Measurements from ENCODE around the gene HIBADH.

The HIBADH gene

DNA sequence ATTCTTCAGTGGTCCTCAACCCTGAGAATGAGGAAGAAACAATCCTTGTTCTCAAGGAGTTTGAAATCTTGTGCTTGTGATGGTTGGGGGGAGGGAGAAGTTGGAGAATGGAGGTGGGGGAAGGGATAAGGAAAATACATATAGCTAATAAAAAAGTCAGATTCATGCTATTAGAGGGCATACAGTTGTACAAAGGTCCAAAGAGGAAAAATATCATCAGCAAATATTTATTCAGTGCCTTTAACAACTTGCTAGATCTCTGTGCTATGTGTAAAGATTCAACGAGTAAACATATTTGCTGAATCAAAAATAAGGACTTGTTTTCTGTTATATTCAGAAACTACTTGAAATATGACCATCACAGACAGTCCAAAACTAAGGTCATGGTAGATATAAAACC, 114.4 kb downstream of the HIBADH start:
- DNase-seq (ENCODE audit: low spot score) (no peak), ATAC-seq (ENCODE audit: low read depth) (no peak)
- H3K4me3 ChIP-seq (ENCODE audit: severe bottlenecking) = no peak overlapping the region
- H3K4me1 ChIP-seq (ENCODE audit: insufficient read depth, poor library complexity, severe bottlenecking) = no peaks in the 10 kb centered on the region
- no peak overlapping the region for H3K27ac ChIP-seq (ENCODE audit: poor library complexity, severe bottlenecking)
- no peaks in the 10 kb centered on the region for H3K27me3 ChIP-seq (ENCODE audit: insufficient read depth, poor library complexity, severe bottlenecking)
- no peaks in the 10 kb centered on the region for H3K36me3 ChIP-seq (ENCODE audit: low read depth)
- TF ChIP-seq, protein P1, sequence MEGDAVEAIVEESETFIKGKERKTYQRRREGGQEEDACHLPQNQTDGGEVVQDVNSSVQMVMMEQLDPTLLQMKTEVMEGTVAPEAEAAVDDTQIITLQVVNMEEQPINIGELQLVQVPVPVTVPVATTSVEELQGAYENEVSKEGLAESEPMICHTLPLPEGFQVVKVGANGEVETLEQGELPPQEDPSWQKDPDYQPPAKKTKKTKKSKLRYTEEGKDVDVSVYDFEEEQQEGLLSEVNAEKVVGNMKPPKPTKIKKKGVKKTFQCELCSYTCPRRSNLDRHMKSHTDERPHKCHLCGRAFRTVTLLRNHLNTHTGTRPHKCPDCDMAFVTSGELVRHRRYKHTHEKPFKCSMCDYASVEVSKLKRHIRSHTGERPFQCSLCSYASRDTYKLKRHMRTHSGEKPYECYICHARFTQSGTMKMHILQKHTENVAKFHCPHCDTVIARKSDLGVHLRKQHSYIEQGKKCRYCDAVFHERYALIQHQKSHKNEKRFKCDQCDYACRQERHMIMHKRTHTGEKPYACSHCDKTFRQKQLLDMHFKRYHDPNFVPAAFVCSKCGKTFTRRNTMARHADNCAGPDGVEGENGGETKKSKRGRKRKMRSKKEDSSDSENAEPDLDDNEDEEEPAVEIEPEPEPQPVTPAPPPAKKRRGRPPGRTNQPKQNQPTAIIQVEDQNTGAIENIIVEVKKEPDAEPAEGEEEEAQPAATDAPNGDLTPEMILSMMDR (IDR thresholded peaks at IDR 0.05; ENCODE audit: poor library complexity, severe bottlenecking) = no peak
- H3K9me3 ChIP-seq (ENCODE audit: severe bottlenecking) = no peaks in the 10 kb centered on the region

DNA sequence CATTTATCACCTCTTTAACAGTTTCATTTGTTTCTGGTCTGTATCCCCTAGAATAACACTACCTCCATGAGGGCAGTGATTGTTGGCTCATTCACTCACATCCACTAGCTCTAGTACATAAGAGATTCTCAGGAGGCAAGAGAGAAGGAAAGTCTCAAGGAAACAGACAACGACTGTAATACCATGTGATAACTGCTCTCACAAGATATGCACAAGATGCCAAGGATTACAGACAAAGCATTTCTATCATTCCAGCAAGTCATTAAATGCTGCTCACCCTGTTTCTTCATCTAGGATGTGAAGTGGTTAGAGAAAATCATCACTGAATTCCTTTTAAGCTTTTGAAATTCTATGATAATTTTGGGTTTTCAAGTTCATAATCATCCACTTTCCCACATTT, 115.3 kb downstream of the HIBADH start:
- H3K36me3 ChIP-seq (ENCODE audit: low read depth) = peaks cover 8% of the 10 kb centered on the region; the same call in 1 of the 2 replicates
- TF ChIP-seq, protein P1 (IDR thresholded peaks at IDR 0.05; ENCODE audit: poor library complexity, severe bottlenecking) = no peak
- DNase-seq (ENCODE audit: low spot score) = no peak
- H3K9me3 ChIP-seq (ENCODE audit: severe bottlenecking) = no peaks in the 10 kb centered on the region
- no peak overlapping the region for H3K4me3 ChIP-seq (ENCODE audit: severe bottlenecking)
- no peaks in the 10 kb centered on the region for H3K4me1 ChIP-seq (ENCODE audit: insufficient read depth, poor library complexity, severe bottlenecking)
- H3K27me3 ChIP-seq (ENCODE audit: insufficient read depth, poor library complexity, severe bottlenecking) = no peaks in the 10 kb centered on the region
- H3K27ac ChIP-seq (ENCODE audit: poor library complexity, severe bottlenecking) = no peak overlapping the region
- no peak for ATAC-seq (ENCODE audit: low read depth)

GRCh38 chr7:27546610-27547009, 116.1 kb downstream of the HIBADH start:
- peaks cover 13% of the 10 kb centered on the region for H3K36me3 ChIP-seq (ENCODE audit: low read depth)
- H3K27me3 ChIP-seq (ENCODE audit: insufficient read depth, poor library complexity, severe bottlenecking) = no peaks in the 10 kb centered on the region
- DNase-seq (ENCODE audit: low spot score) (no peak), ATAC-seq (ENCODE audit: low read depth) (0 out of 3 replicates have a peak, but pooled peaks have one; percentile 25)
- TF ChIP-seq, protein P1 (IDR thresholded peaks at IDR 0.05; ENCODE audit: poor library complexity, severe bottlenecking) = no peak
- no peaks in the 10 kb centered on the region for H3K4me1 ChIP-seq (ENCODE audit: insufficient read depth, poor library complexity, severe bottlenecking)
- no peaks in the 10 kb centered on the region for H3K9me3 ChIP-seq (ENCODE audit: severe bottlenecking)
- H3K4me3 ChIP-seq (ENCODE audit: severe bottlenecking) = no peak overlapping the region
- H3K27ac ChIP-seq (ENCODE audit: poor library complexity, severe bottlenecking) = no peak overlapping the region

DNA sequence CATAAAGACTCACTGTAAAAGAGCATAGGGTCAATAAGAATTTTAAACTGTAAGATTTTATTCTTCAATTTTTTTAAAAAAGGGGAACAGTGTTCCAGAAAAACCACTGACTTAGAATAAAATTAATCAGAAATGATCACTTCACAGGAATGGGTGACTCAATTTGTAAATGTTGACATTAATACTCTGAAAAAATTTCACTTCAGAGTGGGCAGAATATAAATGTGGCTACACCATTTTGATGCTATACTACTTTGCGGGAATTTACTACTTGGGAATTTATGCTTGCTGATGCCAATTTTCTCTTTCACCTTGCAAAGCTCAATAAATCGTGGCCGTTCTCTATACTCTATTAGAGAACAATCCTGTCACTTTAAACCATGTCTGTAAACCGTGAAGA, 126.9 kb downstream of the HIBADH start:
- H3K27me3 ChIP-seq (ENCODE audit: insufficient read depth, poor library complexity, severe bottlenecking) = no peaks in the 10 kb centered on the region
- ATAC-seq (ENCODE audit: low read depth) (no peak), DNase-seq (ENCODE audit: low spot score) (no peak)
- H3K36me3 ChIP-seq (ENCODE audit: low read depth) = peaks cover 23% of the 10 kb centered on the region
- TF ChIP-seq, protein P1 (IDR thresholded peaks at IDR 0.05; ENCODE audit: poor library complexity, severe bottlenecking) = no peak
- H3K4me3 ChIP-seq (ENCODE audit: severe bottlenecking) = no peak overlapping the region
- no peaks in the 10 kb centered on the region for H3K9me3 ChIP-seq (ENCODE audit: severe bottlenecking)
- H3K4me1 ChIP-seq (ENCODE audit: insufficient read depth, poor library complexity, severe bottlenecking) = no peaks in the 10 kb centered on the region
- H3K27ac ChIP-seq (ENCODE audit: poor library complexity, severe bottlenecking) = no peak overlapping the region

GRCh38 chr7:27533652-27534081, 129.0 kb downstream of the HIBADH start:
- Histone ChIP-seq H3K27ac (ENCODE audit: poor library complexity, severe bottlenecking) (no peak overlapping the region), H3K4me1 (ENCODE audit: insufficient read depth, poor library complexity, severe bottlenecking) (no peaks in the 10 kb centered on the region), H3K9me3 (ENCODE audit: severe bottlenecking) (no peaks in the 10 kb centered on the region), H3K4me3 (ENCODE audit: severe bottlenecking) (no peak overlapping the region), H3K27me3 (ENCODE audit: insufficient read depth, poor library complexity, severe bottlenecking) (no peaks in the 10 kb centered on the region), H3K36me3 (ENCODE audit: low read depth) (peaks cover 29% of the 10 kb centered on the region)
- no peak for DNase-seq (ENCODE audit: low spot score)
- no peak for ATAC-seq (ENCODE audit: low read depth)
- TF ChIP-seq, protein P1 (IDR thresholded peaks at IDR 0.05; ENCODE audit: poor library complexity, severe bottlenecking) = no peak

Data from RWPE2 (cell line).